ENCODE results near the gene MPL.

GRCh38 chr1:43363935-43364525, 26.4 kb downstream of the MPL start:
- TF ChIP-seq CTCF (IDR thresholded peaks at IDR 0.05; ENCODE audit: low read depth, low read length, missing input control) (no peak), FOXA1 (IDR thresholded peaks at IDR 0.05) (no peak), RXRA (IDR thresholded peaks at IDR 0.05) (no peak), SP1 (IDR thresholded peaks at IDR 0.05) (no peak), HNF4G (IDR thresholded peaks at IDR 0.05) (no peak), GABPA (IDR thresholded peaks at IDR 0.05 in 1 of 2, conservative IDR thresholded peaks at IDR 0.05 in 1 of 2) (no peak), TAF1 (conservative IDR thresholded peaks at IDR 0.05) (no peak), RAD21 (IDR thresholded peaks at IDR 0.05) (no peak), EGR1 (IDR thresholded peaks at IDR 0.05; ENCODE audit: low read depth in 2 of 2) (no peak)
- TF ChIP-seq, protein P1, sequence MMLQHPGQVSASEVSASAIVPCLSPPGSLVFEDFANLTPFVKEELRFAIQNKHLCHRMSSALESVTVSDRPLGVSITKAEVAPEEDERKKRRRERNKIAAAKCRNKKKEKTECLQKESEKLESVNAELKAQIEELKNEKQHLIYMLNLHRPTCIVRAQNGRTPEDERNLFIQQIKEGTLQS (IDR thresholded peaks at IDR 0.05): no peak
